ENCODE results near the gene NPAT.

NPAT gene

DNA sequence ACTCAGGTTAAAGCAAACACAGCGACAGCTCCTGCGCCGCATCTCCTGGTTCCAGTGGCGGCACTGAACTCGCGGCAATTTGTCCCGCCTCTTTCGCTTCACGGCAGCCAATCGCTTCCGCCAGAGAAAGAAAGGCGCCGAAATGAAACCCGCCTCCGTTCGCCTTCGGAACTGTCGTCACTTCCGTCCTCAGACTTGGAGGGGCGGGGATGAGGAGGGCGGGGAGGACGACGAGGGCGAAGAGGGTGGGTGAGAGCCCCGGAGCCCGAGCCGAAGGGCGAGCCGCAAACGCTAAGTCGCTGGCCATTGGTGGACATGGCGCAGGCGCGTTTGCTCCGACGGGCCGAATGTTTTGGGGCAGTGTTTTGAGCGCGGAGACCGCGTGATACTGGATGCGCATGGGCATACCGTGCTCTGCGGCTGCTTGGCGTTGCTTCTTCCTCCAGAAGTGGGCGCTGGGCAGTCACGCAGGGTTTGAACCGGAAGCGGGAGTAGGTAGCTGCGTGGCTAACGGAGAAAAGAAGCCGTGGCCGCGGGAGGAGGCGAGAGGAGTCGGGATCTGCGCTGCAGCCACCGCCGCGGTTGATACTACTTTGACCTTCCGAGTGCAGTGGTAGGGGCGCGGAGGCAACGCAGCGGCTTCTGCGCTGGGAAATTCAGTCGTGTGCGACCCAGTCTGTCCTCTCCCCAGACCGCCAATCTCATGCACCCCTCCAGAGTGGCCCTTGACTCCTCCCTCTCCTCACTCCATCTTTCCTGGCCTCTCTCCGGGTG, at the start of gene NPAT, which contains the start of gene ATM:
Gene NPAT, minus strand, starts transcription at position 65 of the 774 bp plus-strand sequence. CDS start 102 bp downstream, outside the sequence.
Gene ATM, plus strand, starts transcription at position 494 of the 774 bp plus-strand sequence. CDS start 4,558 bp downstream, outside the sequence.
- TF ChIP-seq, protein P1, sequence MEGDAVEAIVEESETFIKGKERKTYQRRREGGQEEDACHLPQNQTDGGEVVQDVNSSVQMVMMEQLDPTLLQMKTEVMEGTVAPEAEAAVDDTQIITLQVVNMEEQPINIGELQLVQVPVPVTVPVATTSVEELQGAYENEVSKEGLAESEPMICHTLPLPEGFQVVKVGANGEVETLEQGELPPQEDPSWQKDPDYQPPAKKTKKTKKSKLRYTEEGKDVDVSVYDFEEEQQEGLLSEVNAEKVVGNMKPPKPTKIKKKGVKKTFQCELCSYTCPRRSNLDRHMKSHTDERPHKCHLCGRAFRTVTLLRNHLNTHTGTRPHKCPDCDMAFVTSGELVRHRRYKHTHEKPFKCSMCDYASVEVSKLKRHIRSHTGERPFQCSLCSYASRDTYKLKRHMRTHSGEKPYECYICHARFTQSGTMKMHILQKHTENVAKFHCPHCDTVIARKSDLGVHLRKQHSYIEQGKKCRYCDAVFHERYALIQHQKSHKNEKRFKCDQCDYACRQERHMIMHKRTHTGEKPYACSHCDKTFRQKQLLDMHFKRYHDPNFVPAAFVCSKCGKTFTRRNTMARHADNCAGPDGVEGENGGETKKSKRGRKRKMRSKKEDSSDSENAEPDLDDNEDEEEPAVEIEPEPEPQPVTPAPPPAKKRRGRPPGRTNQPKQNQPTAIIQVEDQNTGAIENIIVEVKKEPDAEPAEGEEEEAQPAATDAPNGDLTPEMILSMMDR (IDR thresholded peaks at IDR 0.05) = peak; percentile 91

DNA sequence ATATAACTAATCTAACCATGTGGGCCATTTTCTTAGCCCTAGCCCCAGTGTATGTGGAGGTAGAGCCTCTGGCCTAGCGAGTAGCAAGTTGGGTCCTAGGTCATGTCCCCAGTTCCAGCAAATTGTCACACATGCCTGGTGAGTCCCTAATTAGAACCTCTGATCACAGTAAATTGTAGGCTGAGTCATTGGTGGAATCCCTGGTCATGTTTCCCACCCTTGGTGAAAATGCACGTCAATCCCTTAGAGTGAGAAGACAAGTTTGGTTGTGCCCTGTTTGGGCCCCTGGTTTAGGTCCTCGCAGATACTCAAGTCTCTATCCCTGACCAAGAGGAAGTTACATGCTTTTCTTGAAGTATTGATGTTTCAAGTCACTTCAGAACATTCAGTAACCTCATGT, 47.1 kb upstream of the NPAT start:
- TF ChIP-seq, protein P1 (IDR thresholded peaks at IDR 0.05) = no peak

DNA sequence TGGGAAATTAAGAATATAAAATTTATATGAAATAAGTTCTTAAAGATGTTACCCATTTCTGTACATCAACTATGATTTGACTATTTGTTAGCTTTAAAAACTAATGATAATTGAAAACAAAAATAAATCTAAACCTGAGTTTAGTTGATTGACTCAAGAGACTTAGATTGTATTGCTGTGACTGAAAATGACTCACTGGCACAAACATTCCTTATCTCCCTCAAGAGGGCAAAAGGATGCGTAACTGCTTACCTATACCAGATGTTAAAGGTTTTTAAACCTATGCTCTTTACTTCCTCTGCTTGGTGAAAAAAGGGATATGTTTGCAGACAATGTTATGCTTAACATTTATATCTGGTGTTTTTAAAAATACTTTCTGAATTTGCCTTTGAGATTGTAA, 30.7 kb upstream of the NPAT start:
- TF ChIP-seq, protein P1 (IDR thresholded peaks at IDR 0.05) = no peak

DNA sequence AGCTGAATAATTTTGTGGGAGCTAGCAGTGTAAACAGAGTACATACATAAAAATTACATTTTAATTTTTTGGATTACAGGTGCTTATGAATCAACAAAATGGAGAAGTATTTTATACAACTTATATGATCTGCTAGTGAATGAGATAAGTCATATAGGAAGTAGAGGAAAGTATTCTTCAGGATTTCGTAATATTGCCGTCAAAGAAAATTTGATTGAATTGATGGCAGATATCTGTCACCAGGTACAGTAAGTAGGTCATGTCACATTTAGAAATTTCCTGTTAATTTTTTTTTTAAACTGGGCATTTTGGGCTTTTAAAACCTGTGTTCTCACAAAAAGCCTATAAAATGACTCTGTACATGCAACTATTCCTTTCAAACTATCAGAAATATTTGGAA, 24.4 kb upstream of the NPAT start:
- TF ChIP-seq, protein P1 (IDR thresholded peaks at IDR 0.05) = no peak

DNA sequence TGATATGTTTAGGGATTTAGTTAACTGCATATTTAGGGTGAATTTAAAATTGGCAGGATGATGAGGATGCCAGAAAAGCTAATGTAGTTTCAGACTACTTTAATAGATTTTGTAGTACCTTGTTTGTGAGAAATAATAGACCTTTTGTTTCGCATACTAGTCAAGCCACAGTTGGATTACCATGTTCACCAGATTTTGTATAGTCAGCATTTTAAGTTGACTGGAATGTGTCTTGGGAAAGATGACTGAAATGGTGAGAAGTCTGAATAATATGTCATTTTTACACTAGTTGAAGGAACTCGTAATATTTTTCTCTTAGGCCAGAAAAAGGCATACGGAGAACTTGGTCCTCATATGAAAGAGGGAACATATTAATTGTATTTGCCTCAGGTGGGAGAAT, 23.9 kb upstream of the NPAT start:
- TF ChIP-seq, protein P1 (IDR thresholded peaks at IDR 0.05) = no peak

DNA sequence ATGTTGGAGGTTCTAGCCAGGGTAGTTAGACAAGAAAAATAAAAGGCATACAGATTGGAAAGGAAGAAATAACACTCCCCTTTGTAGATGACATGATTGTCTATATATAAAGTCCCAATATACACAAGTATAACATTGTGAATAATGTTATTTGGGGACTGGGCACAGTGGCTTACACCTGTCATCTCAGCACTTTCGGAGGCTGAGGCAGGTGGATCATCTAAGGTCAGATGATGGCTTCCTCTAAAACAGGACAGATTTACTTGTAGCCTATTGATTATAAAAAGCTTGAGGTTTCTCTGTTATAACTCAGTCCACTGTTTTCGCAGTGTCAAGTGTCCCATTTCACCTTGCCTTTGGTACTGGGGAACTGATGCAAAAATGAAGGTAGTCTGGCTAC, 20.0 kb upstream of the NPAT start:
- TF ChIP-seq, protein P1 (IDR thresholded peaks at IDR 0.05) = no peak

DNA sequence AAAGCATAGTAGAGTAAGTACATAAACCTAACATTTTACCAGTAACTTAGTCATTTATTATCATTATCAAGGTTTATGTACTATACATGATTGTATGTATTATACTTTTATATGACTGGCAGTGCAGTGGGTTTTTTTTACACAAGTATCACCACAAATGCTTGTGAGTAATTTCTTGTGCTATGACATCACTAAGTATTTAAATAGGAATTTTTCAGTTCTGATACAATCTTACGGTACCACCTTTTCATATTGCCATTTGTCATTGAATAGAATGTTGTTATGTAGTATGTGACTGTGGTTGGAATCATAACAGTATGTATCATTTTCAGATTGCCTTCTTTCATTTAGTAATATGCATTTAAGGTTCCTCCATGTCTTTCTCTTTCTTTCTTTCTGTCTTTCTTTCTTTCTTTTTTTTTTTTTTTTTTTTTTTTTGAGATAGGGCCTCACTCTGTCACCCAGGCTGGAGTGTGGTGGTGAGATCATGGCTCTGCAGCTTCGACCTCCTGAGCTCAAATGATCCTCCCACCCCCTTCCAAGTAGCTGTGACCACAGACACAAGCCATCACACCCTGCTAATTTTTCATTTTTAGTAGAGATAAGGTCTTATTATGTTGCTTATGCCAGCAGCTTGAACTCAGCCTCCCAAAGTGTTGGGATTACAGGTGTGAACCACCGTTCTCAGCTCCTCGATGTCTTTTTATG, 19.0 kb upstream of the NPAT start:
- TF ChIP-seq, protein P1 (IDR thresholded peaks at IDR 0.05) = no peak

Data from LNCAP (cell line).